ENCODE data around the gene MEGF11. TPM values are rescaled to one million over a fixed set of nuclear protein-coding genes. Genes with fewer than 3 reads are reported as not detected.

MEGF11 gene
- total RNA-seq, 1 experiment from 2014 or later = 2.3 TPM

GRCh38 chr15:66076591-66077319 is 176.8 kb downstream of the MEGF11 start:
- Histone ChIP-seq H3K4me3 (replicated peaks in 1 of 2; ENCODE audit: low read depth in 1 of 2, low read length in 2 of 2) (no peak overlapping the region), H3K79me2 (ENCODE audit: insufficient read depth, low read length) (no peaks in the 10 kb centered on the region), H3K27ac (ENCODE audit: low read depth, low read length) (no peak overlapping the region), H3K9ac (ENCODE audit: low read length) (no peak overlapping the region), H3K27me3 (ENCODE audit: insufficient read depth, low read length) (no peaks in the 10 kb centered on the region), H3K9me2 (ENCODE audit: insufficient read depth) (no peaks in the 10 kb centered on the region), H3K9me3 (ENCODE audit: control insufficient read depth in 1 of 2, insufficient read depth in 1 of 2, low read depth in 1 of 2, low read length in 2 of 2) (no peaks in the 10 kb centered on the region), H3K36me3 (ENCODE audit: control insufficient read depth in 1 of 2, insufficient read depth in 2 of 2, low read length in 2 of 2) (no peaks in the 10 kb centered on the region), H3K4me2 (ENCODE audit: low read length) (no peak overlapping the region), H2AFZ (ENCODE audit: low read depth, low read length, poor library complexity, severe bottlenecking) (no peak overlapping the region), H3K4me1 (ENCODE audit: control insufficient read depth in 1 of 2, insufficient read depth in 2 of 2, low read length in 2 of 2) (no peaks in the 10 kb centered on the region; a peak in 1 of 4 replicates), H4K20me1 (ENCODE audit: insufficient read depth) (no peaks in the 10 kb centered on the region)
- DNase-seq (ENCODE audit: low read depth, low spot score) (no peak), ATAC-seq (no peak)
- ChIA-PET POLR2A (no interaction called here), RAD21 (ENCODE audit: low non-redundant PET in 1 of 2, low total read pairs in 2 of 2, uncharacterized antibody in 2 of 2, unreplicated experiment in 2 of 2) (no interaction called here), CTCF (no interaction called here)
- BruUV-seq (replicated peaks) = no TSS peak
- no peak for TF ChIP-seq CBX3 (IDR thresholded peaks at IDR 0.05; ENCODE audit: low read depth)
- no peak for TF ChIP-seq ZFX (IDR thresholded peaks at IDR 0.05)
- no peak for TF ChIP-seq EGR1 (IDR thresholded peaks at IDR 0.05; ENCODE audit: low read depth)
- no peak for TF ChIP-seq ZNF274 (IDR thresholded peaks at IDR 0.05; ENCODE audit: low read depth, low read length)
- TF ChIP-seq POLR2A (IDR thresholded peaks at IDR 0.05; ENCODE audit: borderline replicate concordance, extremely low read depth, insufficient read depth, insufficient read length) = no peak
- TF ChIP-seq SP1 (IDR thresholded peaks at IDR 0.05; ENCODE audit: low read depth) = no peak
- TF ChIP-seq, protein P1, sequence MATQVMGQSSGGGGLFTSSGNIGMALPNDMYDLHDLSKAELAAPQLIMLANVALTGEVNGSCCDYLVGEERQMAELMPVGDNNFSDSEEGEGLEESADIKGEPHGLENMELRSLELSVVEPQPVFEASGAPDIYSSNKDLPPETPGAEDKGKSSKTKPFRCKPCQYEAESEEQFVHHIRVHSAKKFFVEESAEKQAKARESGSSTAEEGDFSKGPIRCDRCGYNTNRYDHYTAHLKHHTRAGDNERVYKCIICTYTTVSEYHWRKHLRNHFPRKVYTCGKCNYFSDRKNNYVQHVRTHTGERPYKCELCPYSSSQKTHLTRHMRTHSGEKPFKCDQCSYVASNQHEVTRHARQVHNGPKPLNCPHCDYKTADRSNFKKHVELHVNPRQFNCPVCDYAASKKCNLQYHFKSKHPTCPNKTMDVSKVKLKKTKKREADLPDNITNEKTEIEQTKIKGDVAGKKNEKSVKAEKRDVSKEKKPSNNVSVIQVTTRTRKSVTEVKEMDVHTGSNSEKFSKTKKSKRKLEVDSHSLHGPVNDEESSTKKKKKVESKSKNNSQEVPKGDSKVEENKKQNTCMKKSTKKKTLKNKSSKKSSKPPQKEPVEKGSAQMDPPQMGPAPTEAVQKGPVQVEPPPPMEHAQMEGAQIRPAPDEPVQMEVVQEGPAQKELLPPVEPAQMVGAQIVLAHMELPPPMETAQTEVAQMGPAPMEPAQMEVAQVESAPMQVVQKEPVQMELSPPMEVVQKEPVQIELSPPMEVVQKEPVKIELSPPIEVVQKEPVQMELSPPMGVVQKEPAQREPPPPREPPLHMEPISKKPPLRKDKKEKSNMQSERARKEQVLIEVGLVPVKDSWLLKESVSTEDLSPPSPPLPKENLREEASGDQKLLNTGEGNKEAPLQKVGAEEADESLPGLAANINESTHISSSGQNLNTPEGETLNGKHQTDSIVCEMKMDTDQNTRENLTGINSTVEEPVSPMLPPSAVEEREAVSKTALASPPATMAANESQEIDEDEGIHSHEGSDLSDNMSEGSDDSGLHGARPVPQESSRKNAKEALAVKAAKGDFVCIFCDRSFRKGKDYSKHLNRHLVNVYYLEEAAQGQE (IDR thresholded peaks at IDR 0.05; ENCODE audit: low read depth) = no peak
- TF ChIP-seq, protein P2, sequence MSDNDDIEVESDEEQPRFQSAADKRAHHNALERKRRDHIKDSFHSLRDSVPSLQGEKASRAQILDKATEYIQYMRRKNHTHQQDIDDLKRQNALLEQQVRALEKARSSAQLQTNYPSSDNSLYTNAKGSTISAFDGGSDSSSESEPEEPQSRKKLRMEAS (IDR thresholded peaks at IDR 0.05) = no peak
- TF ChIP-seq ATF3 (IDR thresholded peaks at IDR 0.05) = no peak
- no peak for TF ChIP-seq JUND (IDR thresholded peaks at IDR 0.05)
- TF ChIP-seq ELF1 (IDR thresholded peaks at IDR 0.05; ENCODE audit: borderline replicate concordance, low read depth) = no peak
- TF ChIP-seq FOSL1 (IDR thresholded peaks at IDR 0.05; ENCODE audit: low read depth) = no peak
- TF ChIP-seq YY1 (IDR thresholded peaks at IDR 0.05; ENCODE audit: extremely low read depth, insufficient replicate concordance, low read depth, low read length) = no peak
- no peak for TF ChIP-seq EZH2 (IDR thresholded peaks at IDR 0.05)
- TF ChIP-seq SIN3A (IDR thresholded peaks at IDR 0.05; ENCODE audit: low read depth) = no peak
- no peak for TF ChIP-seq TCF7L2 (IDR thresholded peaks at IDR 0.05; ENCODE audit: borderline replicate concordance, extremely low read depth, insufficient read depth, insufficient read length)
- TF ChIP-seq CEBPB (IDR thresholded peaks at IDR 0.05; ENCODE audit: low read depth) = no peak
- no peak for TF ChIP-seq ZBTB33 (IDR thresholded peaks at IDR 0.05; ENCODE audit: extremely low read depth, insufficient replicate concordance, low read length)
- TF ChIP-seq EZH2phosphoT487 (IDR thresholded peaks at IDR 0.05; ENCODE audit: borderline replicate concordance) = no peak
- intact Hi-C loops (cut with micrococcal nuclease) = no loop called here
